Measurements from ENCODE around the gene IFITM10. TPM values are rescaled to one million over a fixed set of nuclear protein-coding genes. Genes with fewer than 3 reads are reported as not detected.

The IFITM10 gene
- total and polyA plus RNA-seq, 9 of the 15 experiments (the other 6 are each of a cell fraction or from before 2014, with no cell fraction given): 0.08 to 0.13 (median 0.09) TPM; not detected in 6

- FAIRE-seq (no peak), DNase-seq (ENCODE audit: extremely low read depth in 1 of 4, low spot score in 3 of 4) (no peak), ATAC-seq (no peak)
- TF ChIP-seq KDM1A (IDR thresholded peaks at IDR 0.05) (no peak), RFX1 (IDR thresholded peaks at IDR 0.05) (no peak), RBM17 (IDR thresholded peaks at IDR 0.05; ENCODE audit: borderline replicate concordance, low read depth, low read length) (no peak), MYNN (IDR thresholded peaks at IDR 0.05) (no peak), MYNN (CRISPR knock-in tag; IDR thresholded peaks at IDR 0.05) (no peak), SMAD3 (CRISPR knock-in tag; conservative IDR thresholded peaks at IDR 0.05) (no peak), HSF4 (CRISPR knock-in tag; IDR thresholded peaks at IDR 0.05; ENCODE audit: borderline replicate concordance) (no peak), RBM15 (IDR thresholded peaks at IDR 0.05; ENCODE audit: insufficient read depth, low read length) (no peak)
- Histone ChIP-seq H3K27ac (ENCODE audit: extremely low read depth, low read depth, low read length) (no peak overlapping the region), H3K9me3 (replicated peaks; ENCODE audit: control insufficient read depth, insufficient read depth, low read depth, low read length) (no peaks in the 10 kb centered on the region), H2AFZ (ENCODE audit: low read depth, low read length) (no peak overlapping the region), H3K4me2 (ENCODE audit: insufficient read depth, low read length) (no peak overlapping the region), H3K4me1 (replicated peaks in 1 of 2; ENCODE audit: control insufficient read depth in 2 of 2, insufficient read depth in 2 of 2, low read length in 2 of 2) (no peaks in the 10 kb centered on the region), H3K4me3 (no peak overlapping the region), H3K36me3 (ENCODE audit: control insufficient read depth, insufficient read depth, low read length) (no peaks in the 10 kb centered on the region), H3K79me2 (ENCODE audit: control insufficient read depth, insufficient read depth, low read length) (no peaks in the 10 kb centered on the region), H3K9me1 (ENCODE audit: control insufficient read depth, insufficient read depth, low read length) (no peaks in the 10 kb centered on the region), H4K20me1 (replicated peaks; ENCODE audit: control insufficient read depth, insufficient read depth, low read length) (no peaks in the 10 kb centered on the region), H3K27me3 (ENCODE audit: control insufficient read depth in 2 of 2, insufficient read depth in 2 of 2, low read length in 2 of 2) (peaks cover 16 to 41% of the 10 kb centered on the region in 2 experiments; a peak in 4 of 5 replicates), H3K9ac (ENCODE audit: insufficient read depth in 1 of 2, low read depth in 2 of 2, low read length in 2 of 2) (no peak overlapping the region)
- in situ Hi-C loops (cut with MboI): no loop called here
- WGBS (ENCODE audit: insufficient coverage, low coverage, missing lambda C conversion rate): 0% methylated on average over 10 of the region's 10 CpGs
- BruUV-seq (replicated peaks): no TSS peak
- ChIA-PET CTCF (ENCODE audit: low intra/inter-chr PET ratio) (no interaction called here), POLR2A (no interaction called here)
- intact Hi-C loops (cut with micrococcal nuclease): no loop called here
Observed at GRCh38 chr11:1708716-1709115, 41.7 kb downstream of the IFITM10 start.

GRCh38 chr11:1707751-1708150, 42.6 kb downstream of the IFITM10 start:
- Histone ChIP-seq H3K4me1 (replicated peaks in 1 of 2; ENCODE audit: control insufficient read depth in 2 of 2, insufficient read depth in 2 of 2, low read length in 2 of 2) (no peaks in the 10 kb centered on the region), H3K27ac (ENCODE audit: extremely low read depth, low read depth, low read length) (no peak overlapping the region), H3K36me3 (ENCODE audit: control insufficient read depth, insufficient read depth, low read length) (no peaks in the 10 kb centered on the region), H3K9me1 (ENCODE audit: control insufficient read depth, insufficient read depth, low read length) (no peaks in the 10 kb centered on the region), H3K27me3 (ENCODE audit: control insufficient read depth in 2 of 2, insufficient read depth in 2 of 2, low read length in 2 of 2) (peaks cover 15 to 37% of the 10 kb centered on the region in 2 experiments; a peak in 4 of 5 replicates), H2AFZ (ENCODE audit: low read depth, low read length) (no peak overlapping the region), H3K4me2 (ENCODE audit: insufficient read depth, low read length) (no peak overlapping the region), H4K20me1 (replicated peaks; ENCODE audit: control insufficient read depth, insufficient read depth, low read length) (no peaks in the 10 kb centered on the region), H3K79me2 (ENCODE audit: control insufficient read depth, insufficient read depth, low read length) (no peaks in the 10 kb centered on the region), H3K4me3 (no peak overlapping the region), H3K9me3 (replicated peaks; ENCODE audit: control insufficient read depth, insufficient read depth, low read depth, low read length) (no peaks in the 10 kb centered on the region), H3K9ac (ENCODE audit: insufficient read depth in 1 of 2, low read depth in 2 of 2, low read length in 2 of 2) (no peak overlapping the region)
- BruUV-seq (replicated peaks): no TSS peak
- intact Hi-C loops (cut with micrococcal nuclease) (no loop called here), in situ Hi-C loops (cut with MboI) (no loop called here)
- no peak for TF ChIP-seq RHOXF2B (CRISPR knock-in tag; conservative IDR thresholded peaks at IDR 0.05)
- no peak for FAIRE-seq
- DNase-seq (ENCODE audit: extremely low read depth in 1 of 4, low spot score in 3 of 4): no peak
- CTCF ChIA-PET (ENCODE audit: low intra/inter-chr PET ratio): no interaction called here
- 0% methylated on average over 4 of the region's 4 CpGs for WGBS (ENCODE audit: insufficient coverage, low coverage, missing lambda C conversion rate)
- no peak for ATAC-seq
- POLR2A ChIA-PET: interaction anchor here (1.4 kb wide), 1 partner anchor 25 kb away, joined by 3 read pairs; no protein-coding TSS in a partner anchor

Data from K562 (cell line).